ENCODE data around the gene CHL1. TPM values are rescaled to one million over a fixed set of nuclear protein-coding genes. Genes with fewer than 3 reads are reported as not detected.

Gene CHL1
- polyA plus RNA-seq, 2 of the 4 experiments (the other 2 are of a cell fraction) = 0.05 TPM; not detected in 1

GRCh38 chr3:229183-229661 lies 32.7 kb downstream of the CHL1 start:
- Histone ChIP-seq H3K4me2 (no peak overlapping the region), H3K9me3 (no peaks in the 10 kb centered on the region; the same call in 2 of the 3 replicates), H3K4me3 (no peak overlapping the region), H3K4me1 (no peaks in the 10 kb centered on the region), H3K27ac (no peak overlapping the region)
- ATAC-seq = no peak
- TF ChIP-seq HOXB13 (CRISPR knock-in tag; IDR thresholded peaks at IDR 0.05; ENCODE audit: low read depth) = no peak
- no peak for DNase-seq (ENCODE audit: low read depth in 1 of 2, low spot score in 1 of 2)
- ChIA-PET CTCF (no interaction called here), POLR2A (no interaction called here)
- WGBS (ENCODE audit: missing lambda C conversion rate) = 26% methylated on average over 6 of the region's 6 CpGs
- FAIRE-seq = no peak

GRCh38 chr3:236881-237280 lies 40.3 kb downstream of the CHL1 start:
- CTCF ChIA-PET = no interaction called here
- Histone ChIP-seq H3K4me2 (no peak overlapping the region), H3K9me3 (no peaks in the 10 kb centered on the region), H3K4me1 (no peaks in the 10 kb centered on the region), H3K4me3 (no peak overlapping the region), H3K27ac (no peak overlapping the region)
- no peak for FAIRE-seq
- no peak for ATAC-seq
- TF ChIP-seq HMGXB4 (CRISPR knock-in tag; IDR thresholded peaks at IDR 0.05; ENCODE audit: borderline replicate concordance) (no peak), RARB (CRISPR knock-in tag; IDR thresholded peaks at IDR 0.05) (no peak), RNF2 (IDR thresholded peaks at IDR 0.05; ENCODE audit: borderline replicate concordance, low read depth) (no peak), PBX3 (IDR thresholded peaks at IDR 0.05) (no peak), ZC3H11A (IDR thresholded peaks at IDR 0.05) (no peak), MYC (IDR thresholded peaks at IDR 0.05; ENCODE audit: borderline replicate concordance, low read length) (no peak), CBX2 (IDR thresholded peaks at IDR 0.05; ENCODE audit: borderline replicate concordance, low read depth) (no peak), CBX8 (IDR thresholded peaks at IDR 0.05) (no peak), REST (IDR thresholded peaks at IDR 0.05) (no peak), NFE2L2 (conservative IDR thresholded peaks at IDR 0.05; ENCODE audit: low read length) (no peak), MAX (IDR thresholded peaks at IDR 0.05) (no peak), ZSCAN20 (CRISPR knock-in tag; IDR thresholded peaks at IDR 0.05) (no peak), RAD21 (conservative IDR thresholded peaks at IDR 0.05 in 1 of 2, IDR thresholded peaks at IDR 0.05 in 1 of 2) (no peak), SREBF2 (IDR thresholded peaks at IDR 0.05) (no peak), E2F6 (IDR thresholded peaks at IDR 0.05; ENCODE audit: borderline replicate concordance, low read depth) (no peak), SMC3 (IDR thresholded peaks at IDR 0.05) (no peak), NPAS2 (CRISPR knock-in tag; IDR thresholded peaks at IDR 0.05; ENCODE audit: borderline replicate concordance) (no peak), POLR2AphosphoS2 (conservative IDR thresholded peaks at IDR 0.05; ENCODE audit: low read length) (no peak), RFX5 (IDR thresholded peaks at IDR 0.05) (no peak)
- 5% methylated on average over 4 of the region's 4 CpGs for WGBS (ENCODE audit: missing lambda C conversion rate)
- POLR2A ChIA-PET = interaction anchor here (0.6 kb wide), 1 partner anchor 192 kb away, joined by 3 read pairs; no protein-coding TSS in a partner anchor
- DNase-seq (ENCODE audit: low read depth in 1 of 2, low spot score in 1 of 2) = no peak

Measured in A549 (cell line).